DND-41 (cell line): ENCODE data around the gene TBC1D22B.

ENCODE experiments used
- CTCF ChIP-seq: IDR thresholded peaks from 2 replicates; pipeline ENCODE4 v1.5.1; 2012; ENCODE audit warnings: borderline replicate concordance, low read length, moderate library complexity, mild to moderate bottlenecking; ENCODE audit not compliant: poor library complexity, severe bottlenecking; ENCODE audit errors: extremely low read depth
- EZH2 ChIP-seq: IDR thresholded peaks from 3 replicates; pipeline ENCODE4 v1.6.1; 2012; ENCODE audit warnings: borderline replicate concordance, low read depth, mild to moderate bottlenecking, moderate library complexity, low read length, inconsistent platforms; ENCODE audit not compliant: severe bottlenecking

GRCh38 chr6:37259191-37259590 is 1.6 kb downstream of the TBC1D22B start:
- TF ChIP-seq CTCF (no peak), EZH2 (no peak)
